GM19099 (cell line): ENCODE results near the gene DMD.

Experiments used
- POLR2A ChIP-seq: IDR thresholded peaks from 3 replicates; pipeline ENCODE4 v1.6.1; 2011; ENCODE audit warnings: low read depth; ENCODE audit not compliant: insufficient read length; ENCODE audit errors: extremely low read depth

DMD gene

DNA sequence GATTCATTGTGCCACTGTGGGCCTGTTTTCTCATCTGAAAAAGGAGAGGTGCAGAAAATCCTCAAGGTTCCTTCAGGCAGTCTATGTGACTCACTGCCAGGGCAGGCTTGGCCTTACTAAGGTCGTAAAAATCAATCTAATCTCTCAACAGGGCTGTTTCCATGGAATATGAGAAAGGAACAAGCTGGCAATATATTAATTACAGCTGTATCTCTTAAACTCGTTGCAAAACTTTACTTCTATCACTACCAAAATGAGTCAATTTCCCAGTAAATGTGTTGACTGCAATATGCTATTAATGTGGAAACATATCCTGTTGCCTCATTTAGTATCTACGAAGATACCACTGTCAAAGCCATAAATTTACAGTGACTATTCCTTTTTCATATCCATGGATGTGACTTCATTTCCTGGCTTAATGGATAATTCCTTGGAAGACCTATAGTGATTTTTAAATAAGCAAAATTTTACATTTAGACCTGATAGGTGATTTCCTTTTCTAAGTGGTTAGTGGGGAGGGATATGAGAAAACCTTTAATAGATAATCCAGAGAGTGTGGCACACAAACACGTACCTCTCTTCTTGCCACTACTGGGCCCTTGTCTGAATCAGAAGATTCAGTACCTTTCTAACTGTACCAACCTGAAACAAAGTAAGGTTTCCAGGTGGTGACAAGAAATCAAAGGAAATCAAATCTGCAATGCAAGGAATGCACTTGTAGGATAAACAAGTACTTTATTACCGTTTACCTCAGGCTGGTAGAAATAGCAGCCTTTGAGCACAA is 2012.1 kb downstream of the DMD start:
- no peak for TF ChIP-seq POLR2A

- TF ChIP-seq POLR2A = no peak
Measured at GRCh38 chrX:31190221-31190975, 2021.0 kb downstream of the DMD start.

GRCh38 chrX:31186693-31187338 is 2024.5 kb downstream of the DMD start:
- no peak for TF ChIP-seq POLR2A

- no peak for TF ChIP-seq POLR2A
Measured at GRCh38 chrX:31185884-31186283, 2025.5 kb downstream of the DMD start.

- TF ChIP-seq POLR2A = no peak
Measured at GRCh38 chrX:31181377-31182000, 2029.9 kb downstream of the DMD start.

DNA sequence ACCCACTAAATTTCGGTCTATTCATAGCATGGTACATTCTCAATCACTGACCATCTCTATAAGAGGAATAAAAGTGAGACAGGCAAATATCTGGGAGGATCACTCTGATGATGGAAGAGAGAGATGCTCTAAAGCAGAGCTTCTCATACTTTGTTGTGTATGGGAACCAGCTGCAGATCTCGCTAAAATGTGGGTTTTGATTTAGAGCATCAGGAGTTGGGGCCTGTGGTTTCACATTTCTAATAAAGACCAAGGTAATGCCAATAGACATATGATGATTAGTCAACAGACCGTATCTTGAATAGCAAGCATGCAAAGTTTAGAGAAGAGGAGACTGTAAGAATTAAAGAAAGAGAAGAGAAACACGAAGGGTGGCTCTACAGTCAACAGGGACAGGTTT is 2032.1 kb downstream of the DMD start:
- no peak for TF ChIP-seq POLR2A

- no peak for TF ChIP-seq POLR2A
Measured at GRCh38 chrX:31178769-31179125, 2032.6 kb downstream of the DMD start.

- TF ChIP-seq POLR2A = no peak
Measured at GRCh38 chrX:31178064-31178768, 2033.1 kb downstream of the DMD start.

DNA sequence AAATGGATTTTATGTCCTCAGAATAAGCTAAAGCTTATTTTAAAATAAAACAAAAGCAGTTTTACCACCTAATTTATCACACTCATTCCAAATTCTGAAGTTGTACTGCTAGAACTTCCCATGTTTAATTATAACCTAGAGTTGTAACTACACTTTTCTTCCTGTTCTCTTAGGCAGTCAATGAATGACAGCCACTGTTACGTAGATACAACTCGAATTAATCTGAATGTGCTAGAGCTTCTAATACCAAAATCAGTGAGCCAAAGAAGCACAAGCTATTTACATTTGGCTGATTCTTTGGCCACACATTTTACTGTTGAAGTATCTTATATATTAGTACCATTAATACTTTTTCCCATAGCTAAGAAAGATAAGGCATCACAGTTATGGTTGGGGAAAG is 2040.6 kb downstream of the DMD start:
- TF ChIP-seq POLR2A = no peak

DNA sequence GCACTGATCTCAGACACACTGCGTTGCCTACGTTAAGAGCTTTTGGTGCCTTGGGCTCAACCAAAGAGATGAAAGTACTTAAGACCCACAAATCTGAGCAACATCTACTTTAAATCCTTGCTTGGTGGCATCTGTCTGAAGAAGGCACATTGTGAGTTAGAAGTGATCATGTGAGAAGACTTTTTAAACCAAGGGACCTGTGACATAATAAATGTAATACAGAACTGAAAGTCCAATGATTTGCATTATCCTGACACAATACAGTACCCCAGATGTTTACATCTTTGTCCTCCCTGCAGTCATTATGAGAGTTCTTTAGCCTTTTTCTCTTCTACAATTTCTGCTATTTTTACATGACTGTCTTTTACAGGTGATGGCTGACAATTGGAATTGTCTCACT is 2042.8 kb downstream of the DMD start:
- no peak for TF ChIP-seq POLR2A

DNA sequence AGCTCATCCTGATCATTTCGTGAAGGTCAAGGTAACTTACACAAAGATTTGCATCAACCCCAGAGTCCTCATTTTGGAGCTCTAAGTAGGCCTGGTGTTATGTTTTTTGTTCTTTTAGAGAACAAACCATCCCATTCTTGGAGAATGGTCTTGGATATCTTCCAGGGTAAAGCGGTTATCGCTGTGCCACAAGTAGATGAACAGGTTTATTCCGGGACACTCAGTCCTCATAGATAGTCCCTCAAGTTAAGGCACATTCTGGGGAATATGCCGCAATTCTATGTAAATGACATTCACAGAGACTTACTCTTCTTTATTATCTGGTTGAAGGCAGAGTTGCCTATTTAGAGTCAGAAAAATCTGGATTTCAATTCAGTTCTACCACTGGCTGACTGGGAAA is 2044.5 kb downstream of the DMD start:
- no peak for TF ChIP-seq POLR2A

DNA sequence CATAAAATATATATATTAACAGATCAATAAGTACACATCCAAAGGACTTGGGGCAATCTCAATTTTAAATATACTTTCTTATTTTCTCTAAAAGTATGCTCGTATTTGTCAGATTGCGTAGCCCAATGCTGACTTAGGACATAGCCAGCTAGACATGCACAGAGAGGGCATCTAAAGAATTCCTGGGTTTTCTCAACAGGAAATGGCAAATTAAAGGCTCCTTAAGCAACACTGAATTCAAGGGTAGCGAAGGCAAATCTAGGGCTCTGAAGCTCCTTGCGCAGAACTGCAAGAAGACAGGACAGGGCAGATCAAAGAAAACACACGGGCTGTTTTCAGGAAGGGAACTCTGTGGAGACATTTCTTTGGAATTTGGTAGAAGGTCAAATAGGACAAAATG is 2044.9 kb downstream of the DMD start:
- no peak for TF ChIP-seq POLR2A

DNA sequence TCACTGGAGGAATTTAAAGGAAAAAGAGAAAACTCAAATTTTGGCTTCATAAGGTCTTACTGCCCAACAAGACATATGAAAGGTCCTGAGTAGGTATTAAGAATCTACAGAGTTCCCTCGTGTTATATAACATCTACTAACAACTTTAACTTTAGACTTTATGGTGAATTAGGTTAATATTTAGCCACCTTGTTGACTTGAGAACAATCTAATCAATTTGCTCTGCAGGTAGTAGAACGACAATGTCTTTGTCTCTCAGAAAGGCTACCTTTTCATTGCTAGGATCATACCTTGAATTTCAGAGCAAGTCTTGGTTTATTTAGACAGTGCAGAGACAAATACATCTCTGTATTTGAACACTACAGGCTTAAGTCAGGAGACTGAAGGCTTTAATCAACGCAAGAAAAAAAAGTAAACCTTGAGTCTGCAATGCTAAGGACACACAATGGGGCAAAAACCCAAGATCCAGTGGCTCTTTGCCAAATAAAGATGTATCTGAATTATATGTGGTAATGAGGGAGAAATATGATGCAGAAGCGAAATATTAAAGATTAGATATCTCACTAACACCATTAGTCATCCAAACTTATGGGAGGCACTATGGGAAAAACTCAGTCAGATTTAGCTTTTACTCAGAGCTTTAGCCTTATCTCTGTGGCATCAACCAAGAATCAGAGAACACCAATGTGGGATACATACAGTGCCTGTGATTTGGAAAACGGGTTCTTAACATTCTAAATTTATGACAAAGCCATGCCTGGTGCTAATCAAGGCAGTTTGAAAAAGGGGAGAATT is 2045.9 kb downstream of the DMD start:
- no peak for TF ChIP-seq POLR2A

- no peak for TF ChIP-seq POLR2A
Measured at GRCh38 chrX:31154946-31155345, 2056.4 kb downstream of the DMD start.
